A549 (cell line): Measurements from ENCODE around the gene TRAK1. TPM values are rescaled to one million over a fixed set of nuclear protein-coding genes. Genes with fewer than 3 reads are reported as not detected.

Source experiments
- ATAC-seq, 2 experiments: fragments of 200-7000 bp in 1 of 2; fragments of >200 bp in 1 of 2; cut with Nextera tagmentation in 1 of 2; cut with Tn5 transposase in 1 of 2; 3 replicates each; pipeline versions ENCODE4 v1.8.0 to v1.9.1; 2018 to 2020; ENCODE audit warnings: mild to moderate bottlenecking in 1 of 2, moderate library complexity in 1 of 2
- CTCF ChIA-PET: fragments of 300-600 bp; sonication (Branson Sonifier 250); formaldehyde crosslinking; extraction: SDS; loops from one replicate; lab custom pipeline; 2021; ENCODE audit warnings: antibody characterized with exemption, inconsistent platforms; lab: Yijun Ruan, JAX
- POLR2A ChIA-PET: fragments of 350-600 bp; formaldehyde crosslinking; extraction: SDS; loops from one replicate; lab custom pipeline; 2021; ENCODE audit warnings: antibody characterized with exemption, inconsistent platforms; lab: Yijun Ruan, JAX
- DNase-seq, 2 experiments: peaks; one replicate each; pipeline versions ENCODE4 v3.0.0 to v3.0.0-alpha.2; 2011 to 2016; ENCODE audit warnings: low read depth in 1 of 2, low spot score in 1 of 2
- FAIRE-seq: peaks from 2 replicates; lab custom pipeline; 2011; peaks lifted over from hg19 to GRCh38; lab: Jason Lieb, UNC
- H3K27ac ChIP-seq, 2 experiments: fragments of >200 bp; sonication (Bioruptor Twin); formaldehyde crosslinking; 3 replicates each; pipeline ENCODE4 v1.5.1; 2016 to 2017
- H3K4me1 ChIP-seq: fragments of >200 bp; sonication (Bioruptor Twin); formaldehyde crosslinking; 3 replicates; pipeline ENCODE4 v1.6.1; 2016
- H3K4me2 ChIP-seq: fragments of >200 bp; sonication (Bioruptor Twin); formaldehyde crosslinking; 3 replicates; pipeline ENCODE4 v1.6.1; 2016
- H3K4me3 ChIP-seq: fragments of >200 bp; sonication (Bioruptor Twin); formaldehyde crosslinking; 3 replicates; pipeline ENCODE4 v1.5.1; 2016
- H3K9me3 ChIP-seq: fragments of >200 bp; sonication (Bioruptor Twin); formaldehyde crosslinking; 3 replicates; pipeline ENCODE4 v1.6.1; 2016
- CBX8 ChIP-seq: fragments of 200-600 bp; sonication (generic); IDR thresholded peaks from 2 replicates; pipeline ENCODE4 v1.6.1; 2016
- CHD2 ChIP-seq: fragments of 150-350 bp; IDR thresholded peaks from 2 replicates; pipeline ENCODE4 v1.6.1; 2014; ENCODE audit warnings: low read length; ENCODE audit not compliant: partially characterized antibody
- EHF ChIP-seq: fragments of 250-450 bp; sonication (Bioruptor Pico); IDR thresholded peaks from 2 replicates; pipeline ENCODE4 v1.5.0; 2020; ENCODE audit warnings: mild to moderate bottlenecking
- HOXB13 ChIP-seq: fragments of 250-450 bp; sonication (Bioruptor Pico); IDR thresholded peaks from 2 replicates; pipeline ENCODE4 v1.5.0; 2020; ENCODE audit warnings: low read depth, mild to moderate bottlenecking, moderate library complexity
- JUNB ChIP-seq: fragments of >200 bp; sonication (Bioruptor Twin); formaldehyde crosslinking; IDR thresholded peaks from 2 replicates; pipeline ENCODE4 v1.6.1; 2016
- KDM5A ChIP-seq: fragments of 200-600 bp; sonication (generic); IDR thresholded peaks from 2 replicates; pipeline ENCODE4 v1.6.1; 2016; ENCODE audit warnings: antibody characterized with exemption, mild to moderate bottlenecking
- MAZ ChIP-seq: fragments of 150-350 bp; IDR thresholded peaks from 2 replicates; pipeline ENCODE4 v1.6.1; 2014; ENCODE audit warnings: antibody characterized with exemption, low read depth, low read length, borderline replicate concordance
- NR3C1 ChIP-seq: fragments of >200 bp; sonication (Bioruptor Twin); formaldehyde crosslinking; IDR thresholded peaks from 3 replicates; pipeline ENCODE4 v1.6.1; 2017
- POLR2A ChIP-seq: IDR thresholded peaks from 2 replicates; pipeline ENCODE4 v1.6.1; 2012; ENCODE audit warnings: mild to moderate bottlenecking, low read length
- RAD21 ChIP-seq, 2 experiments: fragments of >200 bp in 1 of 2; sonication (Bioruptor Twin) in 1 of 2; formaldehyde crosslinking in 1 of 2; IDR thresholded peaks in 1 of 2; conservative IDR thresholded peaks in 1 of 2; 2 replicates in 1 of 2; 3 replicates in 1 of 2; pipeline ENCODE4 v1.6.1; 2012 to 2018; ENCODE audit warnings: inconsistent platforms in 1 of 2
- RCOR1 ChIP-seq: fragments of 150-350 bp; IDR thresholded peaks from 2 replicates; pipeline ENCODE4 v1.6.1; 2014; ENCODE audit warnings: antibody characterized with exemption, low read length, low read depth
- SREBF2 ChIP-seq: fragments of 450-650 bp; IDR thresholded peaks from 2 replicates; pipeline ENCODE4 v1.6.1; 2014; ENCODE audit warnings: mild to moderate bottlenecking, moderate library complexity
- TP53 ChIP-seq: fragments of 250-450 bp; sonication (Bioruptor Pico); IDR thresholded peaks from 2 replicates; pipeline ENCODE4 v1.5.0; 2021; ENCODE audit warnings: mild to moderate bottlenecking, moderate library complexity
- WGBS: methylation state at CpG from one replicate; pipeline ENCODE4 v1.1.6; 2017; ENCODE audit errors: missing lambda C conversion rate; 5-methylcytosine and 5-hydroxymethylcytosine counted together
- polyA plus RNA-seq, 4 experiments: library from polyadenylated mRNA; depleted of rRNA in 3 of 4; stranded (reverse); fragments of >200 nt; fragmentation: RNase III in 1 of 4; extraction: RNeasy Plus Mini Kit Qiagen cat#74134 plus additional on column Dnase treatment in 1 of 4; gene quantifications; 2 replicates in 3 of 4; 3 replicates in 1 of 4; pipeline ENCODE4 v1.2.3, GENCODE V29; 2011 to 2017
- TF ChIP-seq, protein P1 (sequence below): fragments of >200 bp; sonication (Bioruptor Twin); formaldehyde crosslinking; IDR thresholded peaks from 3 replicates; pipeline ENCODE4 v1.5.1; 2016
- TF ChIP-seq, protein P2 (sequence below): fragments of >200 bp; sonication (Bioruptor Twin); formaldehyde crosslinking; IDR thresholded peaks from 3 replicates; pipeline ENCODE4 v1.6.1; 2016
- TF ChIP-seq, protein P3 (sequence below): fragments of 250-450 bp; sonication (Bioruptor Pico); IDR thresholded peaks from 2 replicates; pipeline ENCODE4 v1.5.0; 2020; ENCODE audit warnings: low read depth, mild to moderate bottlenecking, moderate library complexity
- TF ChIP-seq, protein P4 (sequence below): fragments of 250-450 bp; sonication (Bioruptor Pico); IDR thresholded peaks from 2 replicates; pipeline ENCODE4 v1.5.0; 2021; ENCODE audit warnings: mild to moderate bottlenecking, moderate library complexity, borderline replicate concordance

TRAK1 gene
- polyA plus RNA-seq, 2 of the 4 experiments (the other 2 are of a cell fraction), result 12.2 to 22.3 TPM

DNA sequence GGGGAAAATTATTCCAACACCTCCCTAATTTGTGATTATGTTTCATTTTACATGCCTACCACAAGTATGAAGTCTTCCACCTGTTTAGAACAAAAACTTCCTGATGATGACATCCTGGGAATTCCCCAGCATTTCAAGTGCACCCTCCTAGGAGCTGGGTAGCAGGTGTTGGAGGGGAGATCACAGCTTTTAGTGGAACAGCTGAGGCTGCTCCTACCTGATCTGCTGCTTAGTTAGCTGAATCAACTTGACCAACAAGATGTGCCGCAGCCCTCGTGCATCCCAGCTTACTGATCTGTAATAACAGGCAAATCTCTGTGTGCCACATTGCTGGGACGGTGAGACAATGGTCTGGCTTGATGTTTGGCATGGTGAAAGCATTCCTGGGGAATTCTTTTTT lies 29.7 kb downstream of the TRAK1 start:
- WGBS, result 98% methylated on average over 3 of the region's 3 CpGs
- no peak for ATAC-seq
- DNase-seq, result no peak

DNA sequence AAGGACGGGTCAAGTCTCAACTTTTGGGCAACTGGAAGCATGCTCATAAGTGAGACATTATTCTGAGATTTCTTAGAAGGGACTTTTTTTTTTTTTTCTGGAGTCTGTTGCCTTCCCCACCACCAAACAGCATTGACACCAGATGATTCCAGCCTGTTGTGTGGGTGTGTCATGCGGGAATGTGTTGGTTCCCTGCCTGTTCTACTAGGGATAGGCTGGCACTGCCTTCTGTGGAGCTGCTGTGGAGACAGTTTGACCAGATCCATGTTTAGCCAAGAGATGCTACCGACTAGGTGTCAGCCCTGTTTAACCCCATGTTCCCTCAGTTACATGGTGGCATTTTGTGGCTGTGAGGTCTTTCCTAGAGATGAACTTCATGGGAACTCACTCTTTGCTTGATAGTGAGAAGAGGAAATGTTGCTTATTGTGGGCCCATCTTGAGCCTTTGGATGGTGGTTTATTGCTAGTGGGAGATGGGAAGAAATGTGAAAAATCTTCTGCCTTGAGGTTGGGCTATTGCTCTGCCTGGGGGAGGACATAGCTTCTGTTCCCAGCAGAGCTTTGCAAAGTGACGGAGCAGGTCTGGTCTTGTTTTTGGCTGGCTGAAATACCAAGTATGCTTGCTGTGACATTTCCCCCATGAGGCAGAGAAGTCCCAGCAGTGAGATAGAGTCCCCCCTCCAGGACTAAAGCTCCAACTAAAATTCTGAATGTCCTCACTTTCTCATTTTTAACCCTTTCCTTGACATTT lies 31.3 kb downstream of the TRAK1 start:
- ChIA-PET CTCF (interaction anchor here (0.7 to 6.7 kb wide), 3 partner anchors 23 to 68 kb away, joined by 4 to 102 read pairs (median 4); no protein-coding TSS in a partner anchor), POLR2A (no interaction called here)
- 95% methylated on average over 4 of the region's 4 CpGs for WGBS
- no peak overlapping the region for H3K4me2 ChIP-seq
- FAIRE-seq (no peak), ATAC-seq (no peak), DNase-seq (no peak)
- TF ChIP-seq RCOR1 (no peak), CHD2 (no peak), MAZ (no peak), TP53 (CRISPR knock-in tag) (no peak)
- TF ChIP-seq, protein P1, sequence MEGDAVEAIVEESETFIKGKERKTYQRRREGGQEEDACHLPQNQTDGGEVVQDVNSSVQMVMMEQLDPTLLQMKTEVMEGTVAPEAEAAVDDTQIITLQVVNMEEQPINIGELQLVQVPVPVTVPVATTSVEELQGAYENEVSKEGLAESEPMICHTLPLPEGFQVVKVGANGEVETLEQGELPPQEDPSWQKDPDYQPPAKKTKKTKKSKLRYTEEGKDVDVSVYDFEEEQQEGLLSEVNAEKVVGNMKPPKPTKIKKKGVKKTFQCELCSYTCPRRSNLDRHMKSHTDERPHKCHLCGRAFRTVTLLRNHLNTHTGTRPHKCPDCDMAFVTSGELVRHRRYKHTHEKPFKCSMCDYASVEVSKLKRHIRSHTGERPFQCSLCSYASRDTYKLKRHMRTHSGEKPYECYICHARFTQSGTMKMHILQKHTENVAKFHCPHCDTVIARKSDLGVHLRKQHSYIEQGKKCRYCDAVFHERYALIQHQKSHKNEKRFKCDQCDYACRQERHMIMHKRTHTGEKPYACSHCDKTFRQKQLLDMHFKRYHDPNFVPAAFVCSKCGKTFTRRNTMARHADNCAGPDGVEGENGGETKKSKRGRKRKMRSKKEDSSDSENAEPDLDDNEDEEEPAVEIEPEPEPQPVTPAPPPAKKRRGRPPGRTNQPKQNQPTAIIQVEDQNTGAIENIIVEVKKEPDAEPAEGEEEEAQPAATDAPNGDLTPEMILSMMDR, result no peak
- TF ChIP-seq, protein P2, sequence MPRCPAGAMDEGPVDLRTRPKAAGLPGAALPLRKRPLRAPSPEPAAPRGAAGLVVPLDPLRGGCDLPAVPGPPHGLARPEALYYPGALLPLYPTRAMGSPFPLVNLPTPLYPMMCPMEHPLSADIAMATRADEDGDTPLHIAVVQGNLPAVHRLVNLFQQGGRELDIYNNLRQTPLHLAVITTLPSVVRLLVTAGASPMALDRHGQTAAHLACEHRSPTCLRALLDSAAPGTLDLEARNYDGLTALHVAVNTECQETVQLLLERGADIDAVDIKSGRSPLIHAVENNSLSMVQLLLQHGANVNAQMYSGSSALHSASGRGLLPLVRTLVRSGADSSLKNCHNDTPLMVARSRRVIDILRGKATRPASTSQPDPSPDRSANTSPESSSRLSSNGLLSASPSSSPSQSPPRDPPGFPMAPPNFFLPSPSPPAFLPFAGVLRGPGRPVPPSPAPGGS, result no peak
- H3K9me3 ChIP-seq, result no peaks in the 10 kb centered on the region
- H3K4me3 ChIP-seq, result no peak overlapping the region
- no peak overlapping the region for H3K27ac ChIP-seq
- H3K4me1 ChIP-seq, result peaks cover 13% of the 10 kb centered on the region

More for the DNA sequence above, 29.7 kb downstream of the TRAK1 start:
- Histone ChIP-seq H3K4me3 (no peak overlapping the region), H3K27ac (no peak overlapping the region), H3K4me2 (no peak overlapping the region), H3K4me1 (peaks cover 15% of the 10 kb centered on the region), H3K9me3 (no peaks in the 10 kb centered on the region)
- FAIRE-seq, result no peak
- CTCF ChIA-PET, result interaction anchor here (0.7 to 6.7 kb wide), 4 partner anchors 12 to 72 kb away, joined by 3 to 102 read pairs (median 10); no protein-coding TSS in a partner anchor
- TF ChIP-seq CBX8 (no peak), SREBF2 (no peak), EHF (CRISPR knock-in tag) (no peak), RAD21 (conservative IDR thresholded peaks at IDR 0.05 in 1 of 2, IDR thresholded peaks at IDR 0.05 in 1 of 2) (no peak), JUNB (no peak), RCOR1 (no peak), HOXB13 (no peak), NR3C1 (no peak), POLR2A (no peak), KDM5A (no peak)
- TF ChIP-seq, protein P3, sequence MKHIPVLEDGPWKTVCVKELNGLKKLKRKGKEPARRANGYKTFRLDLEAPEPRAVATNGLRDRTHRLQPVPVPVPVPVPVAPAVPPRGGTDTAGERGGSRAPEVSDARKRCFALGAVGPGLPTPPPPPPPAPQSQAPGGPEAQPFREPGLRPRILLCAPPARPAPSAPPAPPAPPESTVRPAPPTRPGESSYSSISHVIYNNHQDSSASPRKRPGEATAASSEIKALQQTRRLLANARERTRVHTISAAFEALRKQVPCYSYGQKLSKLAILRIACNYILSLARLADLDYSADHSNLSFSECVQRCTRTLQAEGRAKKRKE (CRISPR knock-in tag), result no peak
- TF ChIP-seq, protein P1, result no peak
- TF ChIP-seq, protein P4, sequence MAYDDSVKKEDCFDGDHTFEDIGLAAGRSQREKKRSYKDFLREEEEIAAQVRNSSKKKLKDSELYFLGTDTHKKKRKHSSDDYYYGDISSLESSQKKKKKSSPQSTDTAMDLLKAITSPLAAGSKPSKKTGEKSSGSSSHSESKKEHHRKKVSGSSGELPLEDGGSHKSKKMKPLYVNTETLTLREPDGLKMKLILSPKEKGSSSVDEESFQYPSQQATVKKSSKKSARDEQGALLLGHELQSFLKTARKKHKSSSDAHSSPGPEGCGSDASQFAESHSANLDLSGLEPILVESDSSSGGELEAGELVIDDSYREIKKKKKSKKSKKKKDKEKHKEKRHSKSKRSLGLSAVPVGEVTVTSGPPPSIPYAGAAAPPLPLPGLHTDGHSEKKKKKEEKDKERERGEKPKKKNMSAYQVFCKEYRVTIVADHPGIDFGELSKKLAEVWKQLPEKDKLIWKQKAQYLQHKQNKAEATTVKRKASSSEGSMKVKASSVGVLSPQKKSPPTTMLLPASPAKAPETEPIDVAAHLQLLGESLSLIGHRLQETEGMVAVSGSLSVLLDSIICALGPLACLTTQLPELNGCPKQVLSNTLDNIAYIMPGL (CRISPR knock-in tag), result no peak
- POLR2A ChIA-PET, result interaction anchor here (0.6 kb wide), 1 partner anchor 223 kb away, joined by 4 read pairs; no protein-coding TSS in a partner anchor
